ENCODE results near the gene PICALM.
"Not testable (repeated sequence)": the region's sequence is repeated elsewhere in the genome, so short reads cannot be mapped to it uniquely, and the experiment has no call there.

PICALM gene

DNA sequence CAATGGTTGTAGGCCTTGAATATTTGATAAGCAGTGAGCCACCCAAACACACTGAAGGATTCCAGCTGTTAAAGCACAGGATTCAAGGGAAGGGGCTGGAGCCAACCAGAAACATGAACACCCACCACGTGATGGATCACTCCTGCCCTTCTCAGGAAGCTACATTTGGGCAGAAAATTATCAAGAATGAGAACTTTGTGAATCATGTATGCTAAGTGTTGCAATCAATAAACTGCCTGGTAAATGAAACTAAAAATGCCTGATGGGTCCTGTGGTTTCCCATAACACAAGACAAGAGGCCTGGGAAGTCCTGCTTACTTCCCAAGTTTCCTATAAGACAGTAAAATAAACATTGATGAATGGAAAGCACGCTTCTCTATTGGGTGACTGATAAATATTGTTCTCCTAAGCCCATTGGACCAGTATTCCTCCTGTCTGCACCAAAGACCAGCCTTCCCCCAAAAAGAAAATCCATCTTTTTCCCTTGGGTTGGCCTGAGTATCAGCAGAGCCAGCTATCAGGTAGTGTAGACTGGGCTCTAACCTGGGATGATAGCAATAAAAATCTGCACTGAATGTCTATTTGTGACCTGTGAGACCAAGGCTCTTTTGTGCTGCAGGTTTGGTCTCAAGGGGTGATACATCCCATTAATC lies 115.3 kb downstream of the PICALM start:
- Mint-ChIP-seq H3K4me3 (no peak overlapping the region), H3K27ac (no peak overlapping the region), H3K27me3 (ENCODE audit: low read depth) (no peaks in the 10 kb centered on the region), H3K4me1 (peaks cover 32% of the 10 kb centered on the region), H3K36me3 (ENCODE audit: low read depth) (peaks cover 55% of the 10 kb centered on the region), H3K9me3 (peaks cover 13% of the 10 kb centered on the region)
- TF ChIP-seq, protein P1, sequence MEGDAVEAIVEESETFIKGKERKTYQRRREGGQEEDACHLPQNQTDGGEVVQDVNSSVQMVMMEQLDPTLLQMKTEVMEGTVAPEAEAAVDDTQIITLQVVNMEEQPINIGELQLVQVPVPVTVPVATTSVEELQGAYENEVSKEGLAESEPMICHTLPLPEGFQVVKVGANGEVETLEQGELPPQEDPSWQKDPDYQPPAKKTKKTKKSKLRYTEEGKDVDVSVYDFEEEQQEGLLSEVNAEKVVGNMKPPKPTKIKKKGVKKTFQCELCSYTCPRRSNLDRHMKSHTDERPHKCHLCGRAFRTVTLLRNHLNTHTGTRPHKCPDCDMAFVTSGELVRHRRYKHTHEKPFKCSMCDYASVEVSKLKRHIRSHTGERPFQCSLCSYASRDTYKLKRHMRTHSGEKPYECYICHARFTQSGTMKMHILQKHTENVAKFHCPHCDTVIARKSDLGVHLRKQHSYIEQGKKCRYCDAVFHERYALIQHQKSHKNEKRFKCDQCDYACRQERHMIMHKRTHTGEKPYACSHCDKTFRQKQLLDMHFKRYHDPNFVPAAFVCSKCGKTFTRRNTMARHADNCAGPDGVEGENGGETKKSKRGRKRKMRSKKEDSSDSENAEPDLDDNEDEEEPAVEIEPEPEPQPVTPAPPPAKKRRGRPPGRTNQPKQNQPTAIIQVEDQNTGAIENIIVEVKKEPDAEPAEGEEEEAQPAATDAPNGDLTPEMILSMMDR (IDR thresholded peaks at IDR 0.05; ENCODE audit: unreplicated experiment in 3 of 3) = no peak

DNA sequence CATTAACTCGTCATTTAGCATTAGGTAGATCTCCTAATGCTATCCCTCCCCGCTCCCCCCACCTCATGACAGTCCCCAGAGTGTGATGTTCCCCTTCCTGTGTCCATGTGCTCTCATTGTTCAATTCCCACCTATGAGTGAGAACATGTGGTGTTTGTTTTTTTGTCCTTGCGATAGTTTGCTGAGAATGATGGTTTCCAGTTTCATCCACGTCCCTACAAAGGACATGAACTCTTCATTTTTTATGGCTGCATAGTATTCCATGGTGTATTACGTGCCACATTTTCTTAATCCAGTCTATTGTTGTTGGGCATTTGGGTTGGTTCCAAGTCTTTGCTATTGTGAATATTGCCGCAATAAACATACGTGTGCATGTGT lies 116.8 kb downstream of the PICALM start:
- Mint-ChIP-seq H3K36me3 (ENCODE audit: low read depth) (peaks cover 42% of the 10 kb centered on the region), H3K4me1 (peaks cover 32% of the 10 kb centered on the region), H3K9me3 (peaks cover 13% of the 10 kb centered on the region)
- not testable (repeated sequence) for H3K27me3 Mint-ChIP-seq (ENCODE audit: low read depth); H3K27ac Mint-ChIP-seq; H3K4me3 Mint-ChIP-seq

DNA sequence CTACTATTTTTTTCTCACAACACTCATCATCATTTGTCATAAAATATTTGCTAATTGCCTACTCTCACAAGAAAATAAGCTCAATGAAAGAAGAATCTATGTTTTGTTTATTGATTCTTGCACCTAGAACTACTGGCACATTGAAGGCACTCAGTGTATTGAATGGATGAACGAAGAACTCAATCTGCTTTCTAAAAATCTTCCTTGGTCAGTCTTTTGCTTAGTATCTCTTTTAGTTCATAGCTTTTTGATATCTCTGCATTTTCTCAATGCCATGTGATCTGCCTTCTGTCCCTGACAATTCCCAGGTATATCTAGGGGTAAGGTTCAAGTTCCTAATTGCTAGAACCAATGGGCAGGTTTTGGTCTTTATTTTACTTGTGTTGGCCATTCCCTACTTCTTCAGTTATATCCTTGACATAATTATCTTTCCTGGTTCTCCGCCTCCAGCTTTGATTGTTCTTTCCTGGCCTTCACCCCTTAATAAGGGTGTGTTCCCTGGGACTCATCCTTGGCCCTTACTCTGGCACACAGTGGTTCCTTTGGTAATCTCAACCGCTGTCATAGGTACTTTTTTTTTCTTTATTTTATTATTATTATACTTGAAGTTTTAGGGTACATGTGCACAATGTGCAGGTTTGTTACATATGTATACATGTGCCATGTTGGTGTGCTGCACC lies 117.3 kb downstream of the PICALM start:
- Mint-ChIP-seq H3K9me3 (peaks cover 13% of the 10 kb centered on the region), H3K27ac (no peak overlapping the region), H3K4me1 (peaks cover 32% of the 10 kb centered on the region), H3K4me3 (no peak overlapping the region), H3K36me3 (ENCODE audit: low read depth) (peaks cover 37% of the 10 kb centered on the region), H3K27me3 (ENCODE audit: low read depth) (no peaks in the 10 kb centered on the region)
- TF ChIP-seq, protein P1 (IDR thresholded peaks at IDR 0.05; ENCODE audit: unreplicated experiment in 3 of 3) = no peak

DNA sequence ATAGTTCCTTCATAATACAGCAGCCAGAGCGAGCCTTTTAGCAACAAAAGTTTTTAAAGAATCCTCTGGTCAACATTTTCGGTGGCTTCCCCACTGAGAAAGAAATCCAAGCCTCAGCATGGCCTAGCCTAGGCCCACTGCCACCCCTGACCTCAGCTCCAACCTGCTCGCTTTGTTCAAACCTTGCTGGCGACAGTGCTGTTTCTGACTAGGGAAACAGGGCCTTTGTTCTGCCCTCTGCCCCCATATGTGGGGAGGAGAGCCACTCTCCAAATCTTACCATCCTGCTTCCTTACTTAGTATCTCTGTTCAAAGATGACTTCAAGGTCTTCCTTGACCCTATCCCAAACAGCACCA lies 117.9 kb downstream of the PICALM start:
- TF ChIP-seq, protein P1 (IDR thresholded peaks at IDR 0.05; ENCODE audit: unreplicated experiment in 3 of 3) = no peak
- Mint-ChIP-seq H3K9me3 (peaks cover 13% of the 10 kb centered on the region), H3K27ac (no peak overlapping the region), H3K36me3 (ENCODE audit: low read depth) (peaks cover 32% of the 10 kb centered on the region), H3K27me3 (ENCODE audit: low read depth) (no peaks in the 10 kb centered on the region), H3K4me1 (peaks cover 27% of the 10 kb centered on the region), H3K4me3 (no peak overlapping the region)

DNA sequence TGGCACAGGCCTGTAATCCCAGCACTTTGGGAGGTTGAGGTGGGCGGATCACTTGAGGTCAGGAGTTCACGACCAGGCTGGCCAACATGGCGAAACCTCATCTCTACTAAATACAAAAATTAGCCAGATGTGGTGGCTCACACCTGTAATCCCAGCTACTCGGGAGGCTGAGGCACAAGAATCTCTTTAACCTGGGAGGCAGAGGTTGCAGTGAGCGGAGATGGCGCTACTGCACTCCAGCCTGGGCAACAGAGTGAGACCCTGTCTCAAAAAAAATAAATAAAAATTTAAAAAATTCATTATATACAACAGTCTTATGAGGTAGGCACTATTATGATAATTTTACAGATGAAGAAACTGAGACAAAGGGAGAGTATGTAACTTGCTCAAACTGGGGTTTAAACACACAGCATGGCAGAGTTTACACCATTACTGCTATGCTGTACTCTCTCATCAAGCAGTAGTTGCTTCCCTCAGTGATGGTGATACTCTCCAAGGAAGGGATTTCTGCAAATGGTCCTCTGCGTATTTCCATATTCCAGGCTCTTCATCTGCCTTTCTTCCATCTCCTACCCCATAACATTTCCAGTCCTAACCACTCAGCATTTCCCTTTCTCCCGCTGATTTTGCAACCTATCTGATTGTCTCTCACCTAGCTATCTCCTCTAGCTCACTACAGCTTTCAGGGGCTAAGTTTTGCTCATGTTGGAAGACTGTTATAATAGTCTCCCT lies 118.4 kb downstream of the PICALM start:
- peaks cover 17% of the 10 kb centered on the region for H3K9me3 Mint-ChIP-seq
- no peak overlapping the region for H3K27ac Mint-ChIP-seq
- no peak overlapping the region for H3K4me3 Mint-ChIP-seq
- TF ChIP-seq, protein P1 (IDR thresholded peaks at IDR 0.05; ENCODE audit: unreplicated experiment in 3 of 3) = no peak
- peaks cover 31% of the 10 kb centered on the region for H3K36me3 Mint-ChIP-seq (ENCODE audit: low read depth)
- H3K27me3 Mint-ChIP-seq (ENCODE audit: low read depth) = no peaks in the 10 kb centered on the region
- H3K4me1 Mint-ChIP-seq = peaks cover 22% of the 10 kb centered on the region

DNA sequence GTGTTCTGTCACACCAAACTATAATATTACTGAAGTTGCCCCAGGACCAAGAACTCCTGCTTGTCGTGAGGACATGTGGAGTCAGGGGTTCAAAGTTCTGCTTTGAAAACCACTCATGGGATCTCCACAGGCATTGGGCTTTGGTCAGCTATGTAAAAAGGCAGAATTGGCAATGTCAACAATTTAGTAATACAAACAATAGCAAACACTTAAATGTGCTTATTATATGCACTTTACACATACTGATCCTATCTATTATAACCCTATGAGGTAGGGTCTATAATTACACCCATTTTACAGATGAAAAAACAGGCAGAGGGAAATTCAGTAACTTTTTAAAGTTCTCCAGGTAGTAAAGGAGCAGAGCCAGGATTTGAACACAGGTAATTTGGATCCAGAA lies 119.1 kb downstream of the PICALM start:
- no peaks in the 10 kb centered on the region for H3K27me3 Mint-ChIP-seq (ENCODE audit: low read depth)
- H3K9me3 Mint-ChIP-seq = peaks cover 21% of the 10 kb centered on the region
- H3K36me3 Mint-ChIP-seq (ENCODE audit: low read depth) = peaks cover 30% of the 10 kb centered on the region
- peaks cover 17% of the 10 kb centered on the region for H3K4me1 Mint-ChIP-seq
- no peak overlapping the region for H3K27ac Mint-ChIP-seq
- H3K4me3 Mint-ChIP-seq = no peak overlapping the region
- TF ChIP-seq, protein P1 (IDR thresholded peaks at IDR 0.05; ENCODE audit: unreplicated experiment in 3 of 3) = no peak
